IPS-20b (cell line): Measurements from ENCODE around the gene LEMD3.

Experiments used
- H3K27ac ChIP-seq: one replicate; pipeline ENCODE4 v1.5.1; 2013; ENCODE audit warnings: low read length
- H3K27me3 ChIP-seq: 2 replicates; pipeline ENCODE4 v1.6.1; 2013; ENCODE audit warnings: mild to moderate bottlenecking, low read length, inconsistent platforms; ENCODE audit not compliant: insufficient read depth
- H3K36me3 ChIP-seq: 2 replicates; pipeline ENCODE4 v1.6.1; 2013; ENCODE audit warnings: low read depth, mild to moderate bottlenecking, inconsistent platforms, low read length, moderate library complexity; ENCODE audit not compliant: insufficient read depth
- H3K4me1 ChIP-seq: 2 replicates; pipeline ENCODE4 v1.6.1; 2013; ENCODE audit warnings: mild to moderate bottlenecking, control low read depth, inconsistent platforms, low read length, moderate library complexity; ENCODE audit not compliant: insufficient read depth
- H3K4me3 ChIP-seq: 2 replicates; pipeline ENCODE4 v1.5.1; 2013; ENCODE audit warnings: mild to moderate bottlenecking, low read length, inconsistent platforms
- H3K9ac ChIP-seq: 2 replicates; pipeline ENCODE4 v1.6.1; 2013; ENCODE audit warnings: low read depth, mild to moderate bottlenecking, inconsistent platforms, low read length, moderate library complexity
- H3K9me3 ChIP-seq: 2 replicates; pipeline ENCODE4 v1.6.1; 2013; ENCODE audit warnings: mild to moderate bottlenecking, low read depth, low read length, inconsistent platforms; ENCODE audit not compliant: insufficient read depth

LEMD3 gene

GRCh38 chr12:65195387-65196055 is 26.1 kb downstream of the LEMD3 start:
- Histone ChIP-seq H3K9me3 (no peaks in the 10 kb centered on the region), H3K4me3 (peak overlapping the region; percentile 17; the same call in 1 of the 2 replicates), H3K27me3 (no peaks in the 10 kb centered on the region), H3K36me3 (no peaks in the 10 kb centered on the region), H3K4me1 (peaks cover 14% of the 10 kb centered on the region), H3K9ac (no peak overlapping the region; the same call in 1 of the 2 replicates), H3K27ac (no peak overlapping the region)

GRCh38 chr12:65196762-65197567 is 27.6 kb downstream of the LEMD3 start:
- no peaks in the 10 kb centered on the region for H3K9me3 ChIP-seq
- no peaks in the 10 kb centered on the region for H3K36me3 ChIP-seq
- peaks cover 14% of the 10 kb centered on the region for H3K4me1 ChIP-seq
- H3K9ac ChIP-seq = no peak overlapping the region
- H3K27ac ChIP-seq = no peak overlapping the region
- H3K4me3 ChIP-seq = no peak overlapping the region
- no peaks in the 10 kb centered on the region for H3K27me3 ChIP-seq

DNA sequence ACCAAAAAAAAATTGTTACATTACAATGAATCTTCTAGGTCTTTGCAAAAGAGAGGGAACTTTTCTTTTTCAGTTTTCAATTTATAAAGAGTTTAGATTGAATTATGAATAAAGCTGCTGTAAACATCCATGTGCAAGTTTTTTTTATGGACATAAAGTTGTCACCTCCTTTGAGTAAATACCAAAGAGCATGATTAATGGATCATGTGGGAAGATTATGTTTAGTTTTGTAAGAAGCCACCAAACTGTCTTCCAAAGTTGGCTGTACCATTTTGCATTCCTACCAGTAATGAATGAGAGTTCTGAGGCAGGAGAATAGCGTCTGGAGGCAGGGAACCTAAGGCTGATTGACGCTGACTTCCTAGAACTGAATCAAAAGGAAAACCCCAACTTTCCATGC is 30.2 kb downstream of the LEMD3 start:
- Histone ChIP-seq H3K4me1 (peaks cover 14% of the 10 kb centered on the region), H3K27me3 (no peaks in the 10 kb centered on the region), H3K9me3 (no peaks in the 10 kb centered on the region), H3K9ac (no peak overlapping the region), H3K4me3 (no peak overlapping the region), H3K27ac (no peak overlapping the region), H3K36me3 (no peaks in the 10 kb centered on the region)

- Histone ChIP-seq H3K4me3 (no peak overlapping the region), H3K9me3 (no peaks in the 10 kb centered on the region), H3K27ac (no peak overlapping the region), H3K9ac (no peak overlapping the region), H3K27me3 (no peaks in the 10 kb centered on the region), H3K36me3 (no peaks in the 10 kb centered on the region), H3K4me1 (peaks cover 10% of the 10 kb centered on the region)
These were observed 30.8 kb downstream of the LEMD3 start for GRCh38 chr12:65200007-65200665.

GRCh38 chr12:65203376-65203775 is 34.0 kb downstream of the LEMD3 start:
- Histone ChIP-seq H3K36me3 (no peaks in the 10 kb centered on the region), H3K9ac (no peak overlapping the region), H3K4me1 (no peaks in the 10 kb centered on the region), H3K9me3 (no peaks in the 10 kb centered on the region), H3K4me3 (no peak overlapping the region), H3K27me3 (no peaks in the 10 kb centered on the region), H3K27ac (no peak overlapping the region)

DNA sequence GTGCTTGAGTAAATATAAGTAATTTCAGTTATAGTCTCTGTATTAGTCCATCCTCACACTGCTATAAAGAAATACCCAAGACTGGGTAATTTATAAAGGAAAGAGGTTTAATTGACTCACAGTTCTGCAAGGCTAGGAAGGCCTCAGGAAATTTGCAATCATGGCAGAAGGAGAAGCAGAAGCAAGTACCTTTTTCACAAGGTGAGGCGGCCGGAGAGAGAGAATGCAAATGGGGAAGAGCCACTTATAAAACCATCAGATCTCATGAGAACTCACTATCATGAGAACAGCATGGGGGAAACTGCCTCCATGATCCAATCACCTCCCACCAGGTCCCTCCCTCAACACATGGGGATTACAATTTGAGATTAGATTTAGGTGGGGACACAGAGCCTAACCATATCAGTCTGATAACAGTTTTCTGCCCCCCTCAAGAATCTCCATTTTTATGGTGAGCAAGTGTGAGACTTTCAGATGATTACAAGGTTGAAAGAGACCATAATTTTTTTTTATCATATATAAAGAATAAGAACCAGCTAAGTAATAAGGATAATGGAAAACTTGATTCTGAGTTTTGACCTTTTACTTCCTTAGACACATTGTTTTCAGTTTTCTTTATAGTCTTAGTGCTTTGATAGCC is 35.6 kb downstream of the LEMD3 start:
- H3K4me1 ChIP-seq = no peaks in the 10 kb centered on the region
- H3K27me3 ChIP-seq = no peaks in the 10 kb centered on the region
- no peaks in the 10 kb centered on the region for H3K36me3 ChIP-seq
- H3K9ac ChIP-seq = no peak overlapping the region
- no peak overlapping the region for H3K4me3 ChIP-seq
- no peaks in the 10 kb centered on the region for H3K9me3 ChIP-seq
- no peak overlapping the region for H3K27ac ChIP-seq

DNA sequence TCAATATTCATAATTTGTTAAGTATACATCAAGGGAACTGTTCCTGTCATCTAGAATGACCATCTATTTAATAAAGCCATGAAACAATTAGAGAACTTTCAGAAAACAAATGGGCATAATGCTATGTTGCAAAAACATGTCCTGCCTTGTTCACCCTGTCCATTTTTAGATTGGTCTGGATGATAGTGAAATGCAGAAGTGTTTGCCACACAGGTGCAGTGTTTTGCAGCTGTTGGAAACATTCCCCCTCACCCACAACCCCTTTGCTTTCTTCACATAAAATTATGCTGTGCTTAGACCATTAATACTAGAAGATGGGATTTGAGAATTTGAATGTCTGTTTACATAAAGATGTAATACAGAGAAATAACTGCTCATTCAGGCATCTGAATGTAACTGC is 36.5 kb downstream of the LEMD3 start:
- Histone ChIP-seq H3K27me3 (no peaks in the 10 kb centered on the region), H3K9me3 (no peaks in the 10 kb centered on the region), H3K36me3 (no peaks in the 10 kb centered on the region), H3K4me1 (no peaks in the 10 kb centered on the region), H3K4me3 (no peak overlapping the region), H3K9ac (no peak overlapping the region), H3K27ac (no peak overlapping the region)

GRCh38 chr12:65208125-65208524 is 38.7 kb downstream of the LEMD3 start:
- Histone ChIP-seq H3K4me1 (no peaks in the 10 kb centered on the region), H3K27ac (no peak overlapping the region), H3K36me3 (no peaks in the 10 kb centered on the region; the same call in 1 of the 2 replicates), H3K9ac (no peak overlapping the region), H3K9me3 (no peaks in the 10 kb centered on the region), H3K27me3 (no peaks in the 10 kb centered on the region), H3K4me3 (no peak overlapping the region)

- H3K9ac ChIP-seq = no peak overlapping the region
- peak overlapping the region; percentile 63 for H3K27ac ChIP-seq
- no peak overlapping the region for H3K4me3 ChIP-seq
- no peaks in the 10 kb centered on the region for H3K9me3 ChIP-seq
- no peaks in the 10 kb centered on the region for H3K4me1 ChIP-seq
- H3K27me3 ChIP-seq = no peaks in the 10 kb centered on the region
- H3K36me3 ChIP-seq = no peaks in the 10 kb centered on the region; the same call in 1 of the 2 replicates
These were observed 39.7 kb downstream of the LEMD3 start for GRCh38 chr12:65208964-65209654.

DNA sequence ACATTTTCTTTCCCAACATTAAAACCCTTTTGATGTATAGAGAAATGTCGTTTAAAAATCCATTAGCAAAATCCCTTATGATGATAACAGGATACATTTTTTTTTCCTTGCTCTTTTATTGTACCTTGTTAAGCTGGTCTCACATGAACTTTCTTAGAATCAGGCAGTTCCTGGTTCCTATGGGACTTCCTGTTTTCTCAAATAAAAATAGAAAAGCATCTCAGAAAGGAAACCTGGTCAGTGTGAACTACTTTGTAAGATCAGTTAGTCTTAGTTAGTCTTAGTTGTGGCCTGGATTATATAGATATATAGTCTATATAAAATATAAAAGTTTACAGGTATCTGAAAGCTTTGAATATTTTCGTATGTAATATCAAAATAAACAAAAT is 40.3 kb downstream of the LEMD3 start:
- Histone ChIP-seq H3K4me1 (no peaks in the 10 kb centered on the region), H3K9me3 (no peaks in the 10 kb centered on the region), H3K36me3 (no peaks in the 10 kb centered on the region; the same call in 1 of the 2 replicates), H3K27me3 (no peaks in the 10 kb centered on the region), H3K4me3 (no peak overlapping the region), H3K9ac (no peak overlapping the region), H3K27ac (peak overlapping the region; percentile 63)

DNA sequence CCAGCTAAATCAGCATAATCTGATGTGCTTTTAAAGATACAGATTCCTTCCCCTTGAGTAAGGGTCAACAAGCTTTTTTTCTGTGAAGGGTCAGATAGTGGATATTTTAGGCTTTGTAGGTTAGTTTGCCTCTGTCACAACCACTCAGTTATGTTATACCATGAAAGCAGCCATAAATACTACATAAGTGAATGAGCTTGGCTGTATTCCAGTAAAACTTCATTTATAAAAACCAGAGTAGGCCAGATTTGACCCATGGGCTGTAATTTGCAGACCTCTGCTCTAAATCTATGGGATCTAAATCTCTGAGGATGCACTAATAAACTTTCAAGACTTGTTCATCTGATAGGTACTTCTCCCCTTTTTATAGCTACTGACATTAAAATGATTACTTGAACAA is 47.7 kb downstream of the LEMD3 start:
- Histone ChIP-seq H3K9me3 (peaks cover 17% of the 10 kb centered on the region; the same call in 1 of the 2 replicates), H3K4me1 (no peaks in the 10 kb centered on the region), H3K27me3 (no peaks in the 10 kb centered on the region), H3K36me3 (peaks cover 37% of the 10 kb centered on the region), H3K4me3 (no peak overlapping the region), H3K27ac (no peak overlapping the region), H3K9ac (no peak overlapping the region)
